Epidermal melanocyte (primary cell): Measurements from ENCODE around the gene CARD11.
A peak's percentile ranks its signal among the peaks of the same experiment; 100 is the strongest.

Source experiments
- DNase-seq: peaks from one replicate; pipeline ENCODE4 v3.0.0; 2011; ENCODE audit warnings: low spot score; ENCODE audit not compliant: insufficient read length

Gene CARD11

DNA sequence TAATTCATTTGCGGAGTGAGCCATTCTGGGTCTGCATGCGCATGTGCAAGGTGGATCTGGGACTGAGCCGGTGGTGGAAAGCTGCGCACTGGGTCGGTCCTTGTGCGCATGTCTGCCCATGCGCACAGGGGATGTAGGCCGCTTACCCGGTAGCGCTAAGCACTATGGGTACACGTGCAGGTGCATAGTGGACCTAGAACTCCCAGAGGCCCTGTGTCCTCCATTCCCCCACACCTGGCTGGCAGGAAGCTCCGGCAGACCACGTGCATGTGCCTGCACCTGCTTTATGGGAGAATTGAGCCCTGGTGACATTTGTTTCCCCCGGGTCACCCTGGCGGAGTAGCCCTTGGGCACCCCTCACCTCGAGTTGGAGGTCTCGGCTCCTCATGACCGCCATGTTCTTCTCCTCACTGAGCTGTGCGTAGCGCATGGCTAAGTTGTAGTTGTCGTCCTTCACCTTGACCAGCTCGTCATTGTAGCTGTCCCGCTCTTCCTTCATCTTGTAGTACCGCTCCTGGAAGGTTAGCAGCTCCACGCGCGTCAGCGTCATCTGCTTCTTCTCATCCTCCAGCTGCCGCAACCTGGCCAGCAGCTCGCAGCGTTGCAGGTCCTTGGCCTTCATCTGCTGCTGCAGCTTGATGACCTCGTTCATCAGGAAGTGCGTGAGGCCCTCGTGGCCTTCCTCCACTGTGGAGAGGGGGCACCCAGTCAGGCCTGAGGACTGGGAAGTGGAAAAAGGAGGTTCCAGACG is 99.6 kb downstream of the CARD11 start:
- no peak for DNase-seq

DNA sequence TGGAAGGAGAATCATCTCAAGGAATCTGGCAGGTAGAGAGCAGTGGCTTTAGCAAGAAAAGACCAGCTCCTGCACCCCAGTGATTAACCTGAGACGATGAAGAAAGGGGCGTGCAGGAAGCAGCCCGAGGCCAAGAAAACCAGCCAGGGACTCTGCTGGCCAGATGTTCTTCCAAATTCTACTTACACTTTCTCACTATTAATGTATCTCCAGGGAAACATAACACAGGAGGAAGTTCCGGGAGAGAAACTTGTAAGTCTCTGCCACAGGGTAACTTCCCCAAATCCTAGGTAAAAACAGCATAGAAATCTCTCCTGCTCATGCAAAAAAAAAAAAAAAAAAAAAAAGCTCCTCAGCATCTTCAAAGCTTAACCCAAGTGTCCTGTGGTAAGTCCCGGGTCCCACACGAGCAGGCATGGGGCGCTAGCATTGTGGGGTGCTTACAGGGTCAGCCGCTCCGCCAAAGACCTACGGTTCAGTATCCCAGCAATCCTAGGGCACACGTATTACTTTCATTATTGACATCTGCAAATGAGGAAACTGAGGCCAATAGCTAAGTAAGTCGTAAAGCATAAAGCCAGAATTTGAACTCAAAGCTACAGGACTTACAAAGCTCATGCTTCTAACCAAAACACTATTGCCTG is 102.3 kb downstream of the CARD11 start:
- no peak for DNase-seq

DNA sequence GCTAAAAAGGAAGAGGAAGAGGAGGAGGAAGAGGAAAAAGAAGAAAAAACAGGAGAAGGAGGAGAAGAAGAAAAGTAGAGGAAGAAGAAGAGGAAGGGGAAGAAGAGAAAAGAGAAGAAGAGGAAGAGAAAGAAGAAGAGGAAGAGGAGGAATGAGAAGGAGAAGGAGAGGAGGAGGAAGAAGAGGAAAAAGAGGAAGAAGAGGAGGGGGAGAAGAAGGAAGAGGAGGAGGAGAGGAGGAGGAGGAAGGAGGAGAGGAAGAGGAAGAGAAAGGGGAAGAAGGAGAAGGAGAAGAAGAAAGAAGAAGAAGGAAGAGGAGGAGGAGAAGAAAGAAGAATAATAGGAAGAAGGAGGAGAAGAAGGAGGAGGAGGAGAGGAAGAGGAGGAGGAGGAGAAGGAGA is 103.2 kb downstream of the CARD11 start:
- no peak for DNase-seq

DNA sequence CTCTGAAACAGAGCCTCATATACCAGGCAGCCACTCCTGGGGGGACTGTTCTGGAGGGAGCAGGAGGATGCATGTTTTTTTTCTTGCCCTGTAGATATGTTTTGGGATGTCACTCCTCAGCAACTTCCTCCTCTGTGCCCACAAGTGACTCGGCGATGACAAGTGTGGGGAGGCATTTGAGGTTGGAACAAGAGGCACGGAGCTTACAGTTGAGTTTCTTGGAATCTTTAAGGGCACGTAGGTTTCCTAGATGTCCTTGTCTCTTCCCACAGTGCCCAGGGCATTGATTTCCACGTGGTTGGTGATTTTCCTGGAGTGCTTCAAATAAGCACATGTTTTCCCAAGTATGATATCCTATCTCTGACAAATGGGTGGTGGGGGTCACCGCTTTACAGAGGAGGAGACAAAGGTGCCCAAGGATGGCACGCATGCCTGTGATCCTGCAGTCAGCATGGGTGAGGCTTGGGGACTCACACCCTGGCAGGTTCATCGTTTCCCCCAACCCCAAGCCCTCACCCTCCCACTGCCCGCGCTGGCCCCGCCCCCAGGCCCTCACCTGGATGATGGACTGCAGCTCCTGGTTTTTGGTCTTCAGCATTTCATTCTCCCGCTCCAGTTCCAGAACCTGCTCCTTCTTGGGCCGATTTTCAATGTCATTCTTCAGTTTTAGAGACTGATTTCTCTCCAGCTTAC is 104.3 kb downstream of the CARD11 start:
- no peak for DNase-seq

DNA sequence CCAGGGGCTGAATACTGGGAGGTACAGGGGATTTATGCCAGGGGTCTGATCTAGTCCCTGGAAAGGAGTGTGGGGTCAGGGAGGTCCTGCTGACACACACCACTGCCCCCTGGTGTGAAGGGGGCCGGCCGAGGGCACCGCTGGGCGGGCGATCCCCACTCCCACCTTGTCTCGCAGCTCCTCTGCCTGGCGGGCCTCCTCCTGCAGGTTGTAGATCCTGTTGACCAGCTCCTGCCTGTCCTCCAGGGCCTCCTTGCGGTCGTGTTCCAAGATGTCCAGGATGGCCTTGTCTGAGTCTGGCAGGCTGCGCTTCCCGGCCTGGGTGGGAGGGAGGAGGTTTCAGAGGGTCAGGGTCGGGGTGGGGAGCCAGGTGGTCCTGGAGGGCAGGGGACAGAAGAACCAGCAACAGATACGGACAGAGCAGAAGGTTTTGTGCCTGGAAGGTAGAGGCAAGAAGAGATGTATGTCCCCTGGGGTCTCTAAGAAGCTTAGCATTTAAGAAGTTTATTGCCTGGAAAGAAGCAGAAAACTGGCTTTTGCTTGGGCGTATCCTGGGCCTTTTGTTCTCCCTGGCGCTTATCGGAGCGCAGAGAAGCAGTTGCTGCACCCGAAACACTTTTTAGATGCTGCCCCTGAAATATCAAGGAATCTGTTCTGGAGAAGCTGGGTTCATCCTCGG is 105.0 kb downstream of the CARD11 start:
- no peak for DNase-seq

DNA sequence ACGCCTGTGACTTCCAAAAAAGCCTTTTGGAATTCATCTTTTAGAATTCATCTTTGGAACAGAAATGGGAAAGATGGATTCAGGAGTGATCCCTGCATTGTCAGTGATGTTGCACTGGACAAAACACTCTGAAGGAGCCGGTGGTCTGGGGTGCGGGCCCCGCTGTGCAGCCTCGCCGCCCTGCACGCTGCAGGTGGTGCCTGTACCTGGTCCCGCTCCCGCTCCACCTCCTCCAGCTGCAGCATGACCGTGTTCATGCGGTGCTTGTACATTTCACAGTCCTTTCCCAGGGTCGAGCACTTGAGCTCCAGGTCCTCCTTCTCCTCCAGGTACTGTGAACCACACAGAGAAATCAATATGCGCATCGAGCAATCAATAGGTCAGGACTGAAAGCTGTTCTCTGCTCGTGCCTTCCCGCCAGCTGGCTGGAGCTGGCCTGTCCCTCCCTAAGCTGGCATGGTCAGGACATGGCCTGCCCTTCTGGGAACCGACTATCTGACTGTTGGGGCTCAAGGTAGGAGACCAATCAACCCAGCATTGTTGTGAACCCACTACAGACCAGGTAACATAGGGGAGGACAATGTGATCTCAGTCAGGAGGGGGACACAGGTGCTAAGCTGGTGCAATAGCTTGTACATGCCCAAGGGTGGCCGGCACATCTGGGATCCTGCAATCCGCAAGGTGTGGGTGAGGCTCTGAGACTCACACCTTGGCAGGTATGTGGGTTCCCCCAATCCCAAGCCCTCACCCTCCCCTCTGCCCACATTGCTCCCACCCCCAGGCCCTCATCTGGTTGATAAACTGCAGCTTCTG is 105.8 kb downstream of the CARD11 start:
- no peak for DNase-seq

DNA sequence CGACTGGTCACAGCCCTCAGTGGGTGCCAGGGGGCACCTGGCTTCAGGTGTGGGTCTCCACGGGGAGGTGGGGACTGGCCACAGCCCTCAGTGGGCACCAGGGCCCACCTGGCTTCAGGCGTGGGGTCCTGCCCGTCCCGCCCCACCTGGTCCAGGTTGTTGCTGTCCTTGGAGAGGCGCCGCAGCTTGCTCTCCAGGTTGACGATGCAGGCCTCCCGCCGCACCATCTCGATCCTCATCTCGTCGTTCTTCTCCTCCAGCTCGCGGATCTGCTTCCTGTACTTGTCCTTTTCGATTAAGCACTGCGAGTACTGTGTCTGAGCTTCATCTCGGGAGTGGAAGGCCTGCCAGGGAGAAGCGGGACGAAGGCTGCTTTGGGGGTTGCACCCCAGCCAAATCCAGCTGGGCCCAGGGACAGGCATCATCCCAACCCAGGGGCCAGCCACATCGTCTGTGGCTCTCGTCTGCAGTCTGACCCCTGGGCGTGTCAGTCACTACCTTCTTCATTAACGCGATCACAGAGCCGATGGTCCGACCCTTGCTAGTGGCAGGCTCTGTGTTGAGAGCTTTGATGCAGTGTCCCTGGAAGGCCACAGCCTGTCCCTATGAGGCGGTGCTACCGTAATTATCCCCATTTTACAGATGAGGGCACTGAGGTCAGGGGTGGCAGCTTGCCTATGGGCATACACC is 106.6 kb downstream of the CARD11 start:
- DNase-seq = no peak

DNA sequence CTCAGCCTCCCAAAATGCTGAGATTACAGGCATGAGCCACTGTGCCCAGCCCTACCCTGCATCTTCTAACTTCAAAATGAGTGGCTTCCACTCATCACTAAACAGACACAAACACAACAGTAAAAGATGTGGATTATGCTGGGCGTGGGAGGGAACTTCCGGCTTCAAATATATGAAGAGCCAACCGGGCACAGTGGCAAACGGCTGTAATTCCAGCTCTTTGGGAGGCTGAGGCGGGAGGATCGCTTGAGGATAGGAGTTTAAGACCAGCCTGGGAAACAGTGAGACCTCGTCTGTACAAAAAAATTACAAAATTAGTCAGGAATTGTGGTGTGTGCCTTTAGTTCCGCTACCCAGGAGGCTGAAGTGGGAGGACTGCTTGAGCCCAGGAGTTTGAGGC is 107.4 kb downstream of the CARD11 start:
- no peak for DNase-seq

DNA sequence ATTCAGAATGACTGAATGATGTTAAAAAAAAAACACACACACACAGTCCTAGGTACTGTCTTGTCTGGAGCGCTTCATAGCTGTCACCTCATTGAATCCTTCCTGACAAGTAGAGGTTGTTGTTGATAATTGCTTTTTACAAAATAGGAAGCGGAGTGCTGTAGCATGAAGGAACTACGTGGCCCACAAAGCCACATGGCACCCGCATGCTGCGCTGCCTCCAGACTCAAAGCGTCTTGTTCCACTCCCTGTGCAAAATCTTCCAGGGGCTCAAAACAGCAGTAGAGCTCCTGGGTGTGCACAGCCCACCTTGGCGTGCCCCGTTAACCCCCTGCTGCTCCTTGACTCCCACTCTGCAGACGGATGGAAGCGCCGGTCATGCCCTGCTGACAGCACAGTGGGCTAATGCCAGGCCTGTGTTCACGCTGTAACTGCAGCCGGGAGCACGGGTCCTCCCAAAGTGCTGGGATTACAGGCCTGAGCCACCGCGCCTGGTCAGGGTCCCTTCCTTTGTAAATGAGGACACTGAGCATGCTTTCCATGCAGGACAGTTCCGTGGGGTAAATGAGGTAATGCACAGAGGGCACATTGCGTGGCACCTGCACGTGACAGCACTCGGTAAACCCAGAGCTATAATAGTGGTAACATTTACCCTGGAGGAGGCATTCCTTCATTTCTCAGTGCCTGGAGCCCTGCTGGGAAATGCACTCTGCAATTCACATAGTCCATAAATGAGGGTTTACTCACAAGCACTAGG is 108.5 kb downstream of the CARD11 start:
- no peak for DNase-seq

DNA sequence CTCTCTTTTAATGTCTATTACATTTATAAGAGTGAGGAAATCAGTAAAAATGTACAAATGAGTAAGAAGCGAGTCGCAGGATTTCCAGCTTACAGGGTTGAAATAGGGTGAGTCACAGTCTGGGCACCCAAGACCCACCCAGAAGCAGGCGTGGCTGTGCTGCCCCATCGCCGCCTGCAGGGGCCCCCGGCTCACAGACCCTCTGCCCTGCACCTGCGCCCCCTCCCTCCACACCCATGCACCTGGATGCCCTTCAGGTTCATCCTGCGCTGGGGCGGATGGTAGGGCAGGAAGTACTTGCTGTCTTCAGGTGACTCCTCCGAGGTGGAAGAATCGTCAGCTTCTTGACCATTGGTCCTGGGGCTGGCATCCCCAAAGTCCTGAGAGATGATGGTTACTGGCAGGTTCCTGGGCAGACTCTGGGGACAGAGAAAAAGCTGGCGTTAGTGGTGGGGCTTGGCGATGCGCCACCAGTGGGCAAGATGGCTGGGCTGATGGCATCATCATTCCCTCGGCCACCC is 109.4 kb downstream of the CARD11 start:
- no peak for DNase-seq

DNA sequence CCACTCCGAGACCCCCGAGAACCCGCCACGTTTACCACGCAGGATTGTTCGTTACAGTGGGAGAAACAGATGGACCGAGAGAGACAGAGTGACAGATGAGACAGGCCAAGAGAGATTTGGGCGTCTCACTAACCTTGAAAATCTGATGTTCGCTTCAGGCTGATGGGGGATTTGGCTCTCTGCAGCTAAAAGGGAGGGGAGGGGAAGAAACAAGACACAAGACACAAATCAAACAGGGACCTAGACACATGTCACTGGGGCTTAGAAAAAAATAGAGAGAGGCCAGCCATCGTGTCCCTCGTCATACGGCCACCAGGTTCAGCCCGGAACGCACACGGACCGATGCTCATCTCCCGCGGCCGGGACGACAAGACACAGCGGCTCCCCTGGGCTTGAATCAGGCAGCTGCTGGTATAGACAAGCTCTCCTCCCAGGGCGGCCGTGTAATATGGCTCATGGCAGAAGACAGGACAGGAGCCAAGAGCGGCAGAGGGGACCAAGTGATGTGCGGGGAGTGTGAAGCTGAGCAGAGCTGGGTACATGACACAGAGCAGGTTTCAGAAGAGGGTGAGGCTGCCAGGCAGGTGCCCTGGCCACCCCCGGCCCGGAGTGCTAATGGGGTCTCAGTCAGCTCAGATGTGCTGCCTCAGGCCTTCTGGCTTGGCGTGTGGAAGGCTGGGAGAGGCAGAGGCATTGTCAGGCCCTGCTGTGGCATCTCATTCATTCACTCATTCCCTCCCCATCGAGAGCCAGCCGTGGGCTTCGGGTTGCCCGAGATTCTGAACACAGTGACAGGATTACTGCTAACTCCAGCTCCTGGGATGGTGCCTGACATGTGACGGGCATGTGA is 111.0 kb downstream of the CARD11 start:
- no peak for DNase-seq

DNA sequence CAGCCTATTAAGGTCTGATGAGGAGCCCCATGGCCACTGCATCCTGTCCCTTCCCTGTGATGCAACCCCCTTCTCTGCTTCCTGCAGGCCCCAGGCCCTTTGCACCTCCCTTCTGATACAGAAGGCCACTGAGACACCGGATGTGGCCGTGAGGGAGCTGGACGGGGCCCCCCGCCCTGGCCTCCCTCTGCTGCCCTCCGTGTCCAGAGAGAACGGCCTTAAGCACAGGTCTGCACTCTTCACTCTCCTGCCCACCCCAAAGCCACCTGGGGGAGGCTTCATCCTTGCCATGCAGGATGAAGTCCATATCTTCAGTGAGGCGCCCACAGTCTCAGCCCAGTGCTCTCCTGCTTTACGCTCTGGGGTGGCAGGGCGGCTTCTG is 112.6 kb downstream of the CARD11 start:
- DNase-seq = no peak

DNA sequence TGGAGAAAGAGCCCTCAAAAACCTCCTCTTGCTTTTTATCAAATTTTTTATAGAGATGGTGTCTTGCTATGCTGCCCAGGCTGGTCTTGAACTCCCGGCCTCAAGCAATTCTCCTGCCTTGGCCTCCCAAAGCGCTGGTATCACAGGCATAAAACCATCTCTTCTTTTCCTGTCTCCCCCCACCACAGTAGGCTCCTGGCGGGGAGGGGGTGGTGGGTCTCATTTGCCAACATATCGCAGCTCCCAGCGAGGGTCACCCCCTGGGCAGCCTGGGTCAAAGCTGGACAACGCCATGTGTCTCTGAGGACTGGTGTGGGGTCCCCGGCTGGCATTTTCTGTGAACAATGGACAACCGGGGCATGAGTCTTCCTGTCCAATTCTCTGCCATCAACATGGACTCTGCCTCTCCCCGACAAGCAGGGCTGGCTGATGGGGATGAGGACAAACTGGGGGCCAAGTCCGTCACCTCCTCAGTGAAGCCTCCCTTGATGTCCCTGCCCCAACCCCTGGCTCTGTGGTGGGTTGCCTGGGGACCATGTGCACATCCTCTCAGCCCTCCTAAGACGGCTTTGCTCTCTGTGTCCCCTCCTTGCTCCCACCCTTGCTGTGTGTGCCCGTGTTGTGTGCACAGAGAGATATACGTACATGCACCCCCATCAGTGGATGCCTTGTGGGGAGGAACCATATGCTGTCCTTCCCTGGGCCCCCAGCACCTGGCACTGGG is 113.2 kb downstream of the CARD11 start:
- DNase-seq = no peak

DNA sequence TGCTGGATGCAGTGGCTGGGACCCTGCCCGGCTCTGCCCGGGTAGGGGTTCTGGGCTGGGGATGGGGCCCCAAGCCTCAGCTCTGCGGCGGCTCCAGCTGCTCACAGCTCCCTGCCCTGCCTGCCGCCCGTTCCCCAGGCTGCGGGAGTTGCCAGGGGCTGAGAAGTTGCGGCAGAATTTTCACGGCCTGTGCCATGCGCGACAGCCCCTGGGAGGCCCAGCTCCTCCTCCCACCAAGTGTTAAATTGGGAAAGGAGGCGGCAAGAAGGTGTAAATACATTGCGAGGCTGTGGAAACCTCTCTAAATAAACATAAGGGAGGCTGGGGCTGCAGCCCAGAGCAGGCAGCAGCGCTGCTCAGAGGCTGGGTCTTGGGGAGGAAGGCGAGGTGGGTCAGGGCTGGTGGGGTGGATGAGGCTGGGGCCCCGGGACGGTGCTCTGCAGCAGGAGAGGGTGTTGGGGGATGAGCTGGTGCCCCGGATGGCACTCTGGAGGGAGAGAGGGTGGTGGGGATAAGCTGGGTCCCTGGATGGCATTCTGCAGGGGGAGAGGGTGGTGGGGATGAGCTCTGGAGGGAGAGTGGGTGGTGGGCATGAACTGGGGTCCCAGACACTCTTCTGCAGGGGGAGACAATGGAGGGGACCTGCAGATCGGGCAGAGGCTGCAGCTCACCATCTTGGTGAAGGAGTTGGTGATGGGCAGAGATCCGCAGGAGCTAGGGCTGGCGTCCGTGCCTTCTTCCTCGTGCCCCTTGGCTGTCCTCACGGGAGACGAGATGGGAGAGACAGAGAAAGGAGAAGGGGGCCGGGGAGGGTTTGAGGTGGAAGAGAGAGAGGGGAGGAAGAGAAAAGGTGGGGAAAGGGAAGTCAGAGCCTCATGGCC is 114.1 kb downstream of the CARD11 start:
- DNase-seq = no peak

DNA sequence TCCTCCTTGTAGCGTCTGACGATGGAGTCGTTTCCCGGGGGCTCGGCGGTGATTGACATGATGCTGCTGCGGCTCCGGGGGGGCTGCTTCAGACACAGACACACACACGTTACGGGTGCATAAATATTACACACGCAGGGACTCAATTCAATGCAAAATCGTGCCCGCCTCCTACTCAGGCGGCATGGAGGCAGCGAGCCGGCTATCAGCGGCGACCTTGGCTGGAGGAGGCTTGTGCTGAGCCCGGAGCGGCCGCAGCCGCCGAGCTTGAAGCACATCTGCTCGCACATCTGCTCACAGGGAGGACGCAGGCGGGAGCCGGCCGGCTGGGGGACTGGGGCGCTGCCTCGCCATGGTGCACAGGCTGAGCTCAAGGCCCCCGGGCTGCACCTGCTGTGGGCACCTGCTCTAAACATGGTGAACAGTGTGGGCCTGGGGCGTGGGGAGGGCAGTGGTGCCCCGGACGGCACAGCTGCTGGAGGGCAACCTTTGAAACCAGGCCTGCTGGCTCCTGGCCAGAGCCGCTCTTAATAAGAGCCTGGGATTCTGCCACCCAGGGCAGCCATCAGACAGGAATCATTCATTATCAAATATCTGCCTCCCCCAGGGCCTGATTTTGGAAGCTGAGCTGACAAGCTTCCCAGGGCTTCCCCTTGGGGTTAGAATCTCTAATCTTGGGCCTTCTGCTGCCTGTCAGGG is 114.9 kb downstream of the CARD11 start:
- peak; percentile 9 for DNase-seq

DNA sequence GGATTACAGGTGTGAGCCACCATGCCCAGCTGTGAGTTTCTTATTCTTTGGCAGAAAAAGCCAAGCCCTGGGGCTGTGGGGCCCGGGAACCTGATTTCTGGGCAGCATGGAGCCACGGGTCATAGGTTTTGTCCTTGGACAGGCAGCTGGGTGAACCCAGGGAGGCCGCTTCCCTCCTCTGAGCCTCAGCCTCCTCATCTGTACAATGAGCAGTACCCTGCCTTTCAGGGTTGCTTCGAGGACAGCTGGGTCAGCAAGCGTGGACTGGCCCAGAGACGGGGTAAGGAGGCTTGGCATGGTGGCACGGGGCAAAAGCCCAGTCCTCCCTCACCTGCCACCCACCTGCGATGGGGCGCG is 115.4 kb downstream of the CARD11 start:
- DNase-seq = no peak

DNA sequence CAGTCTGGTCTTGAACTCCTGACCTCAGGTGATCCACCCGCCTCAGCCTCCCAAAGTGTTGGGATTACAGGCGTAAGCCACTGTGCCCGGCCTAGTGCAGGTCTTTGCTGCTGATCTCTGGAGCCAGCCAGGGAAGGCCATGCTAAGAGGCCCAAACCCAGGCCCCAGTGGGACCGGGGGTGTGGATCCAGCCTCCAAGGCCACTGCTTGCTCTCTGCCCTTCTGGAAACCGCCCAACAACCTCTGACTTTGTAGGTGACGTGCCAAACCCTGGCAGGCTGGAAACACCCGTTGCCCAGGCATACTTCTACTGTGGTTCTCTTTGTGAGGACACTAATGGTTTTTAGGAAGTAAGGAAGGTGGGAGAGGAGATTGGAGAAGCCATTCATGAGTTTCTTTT is 116.1 kb downstream of the CARD11 start:
- DNase-seq = no peak
